AG08395 (cell line): ENCODE measurements around the gene DAPL1.
"Not testable (repeated sequence)": the region's sequence is repeated elsewhere in the genome, so short reads cannot be mapped to it uniquely, and the experiment has no call there.

Experiments
- DNase-seq: peaks from one replicate; pipeline ENCODE4 v3.0.0; 2012; ENCODE audit warnings: mixed read lengths, low spot score

Gene DAPL1

GRCh38 chr2:158822193-158822592 is 27.1 kb downstream of the DAPL1 start:
- DNase-seq = no peak

DNA sequence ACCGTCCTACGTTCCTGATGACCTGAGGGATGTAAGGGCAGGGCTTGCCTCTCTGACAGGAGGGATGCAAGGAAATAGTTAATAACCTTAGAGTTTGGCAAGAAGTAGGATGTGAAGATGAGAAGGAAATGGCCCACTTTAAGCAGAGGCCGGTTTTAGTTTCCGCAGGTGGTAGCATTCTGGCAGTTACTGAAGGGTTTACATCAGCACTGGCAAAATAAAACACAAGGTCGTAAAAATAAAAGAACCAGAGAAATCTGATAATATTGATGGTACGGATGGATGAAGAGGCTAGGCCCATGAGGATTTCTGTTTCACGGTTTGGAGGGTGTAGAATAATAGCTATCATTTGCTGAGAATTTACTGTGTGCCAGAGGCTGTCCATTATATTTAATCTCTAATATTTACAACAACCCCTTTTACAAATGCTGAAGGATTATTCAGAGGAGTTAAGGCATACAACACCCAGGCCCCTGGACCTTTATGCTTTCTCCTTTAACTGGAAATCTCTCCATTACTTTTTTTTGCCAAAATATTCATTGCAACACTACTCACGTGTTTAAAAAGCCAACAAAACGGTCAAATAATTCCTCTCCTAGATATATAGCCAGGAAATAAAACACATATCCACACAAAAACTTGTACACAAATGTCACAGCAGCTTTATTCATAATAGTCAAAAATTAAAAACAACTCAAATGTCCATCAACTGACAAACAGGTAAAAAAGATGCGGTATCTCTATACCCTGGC is 28.5 kb downstream of the DAPL1 start:
- no peak for DNase-seq

DNA sequence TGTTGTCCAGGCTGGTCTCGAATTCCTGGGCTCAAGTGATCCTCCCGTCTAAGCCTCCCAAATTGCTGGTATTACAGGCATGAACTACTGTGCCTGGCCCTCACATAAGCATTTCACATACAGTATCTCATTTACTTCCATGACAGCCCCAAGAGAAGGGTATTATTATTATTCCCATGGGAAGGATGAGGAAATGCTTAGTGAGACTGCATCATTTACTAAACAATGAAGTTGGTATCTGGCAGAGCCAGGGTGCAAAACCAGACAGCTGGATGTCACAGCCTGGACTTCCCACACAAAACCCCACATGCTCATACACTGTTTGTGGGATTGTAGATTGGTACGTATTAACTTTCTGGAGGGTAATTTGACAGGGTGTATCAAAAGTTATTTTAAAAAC is 29.9 kb downstream of the DAPL1 start:
- DNase-seq = no peak

DNA sequence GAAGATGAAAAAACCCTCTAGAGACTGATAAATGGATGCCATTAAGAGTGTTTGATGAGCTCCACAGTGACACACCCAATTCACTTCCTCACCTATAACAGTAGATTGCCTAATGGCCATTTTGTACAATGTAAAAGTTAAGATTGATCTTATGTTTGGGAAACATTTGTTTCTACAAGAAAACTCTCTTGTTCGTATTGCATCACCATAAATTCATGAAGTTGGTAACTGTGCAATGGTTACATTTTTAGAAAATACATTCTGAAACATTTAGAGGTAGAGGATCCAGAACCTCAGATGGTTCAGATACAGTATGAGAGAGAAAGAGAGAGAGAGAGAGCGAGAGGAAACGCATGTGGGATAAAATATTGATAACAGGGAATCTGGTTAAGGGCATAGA is 31.8 kb downstream of the DAPL1 start:
- no peak for DNase-seq

DNA sequence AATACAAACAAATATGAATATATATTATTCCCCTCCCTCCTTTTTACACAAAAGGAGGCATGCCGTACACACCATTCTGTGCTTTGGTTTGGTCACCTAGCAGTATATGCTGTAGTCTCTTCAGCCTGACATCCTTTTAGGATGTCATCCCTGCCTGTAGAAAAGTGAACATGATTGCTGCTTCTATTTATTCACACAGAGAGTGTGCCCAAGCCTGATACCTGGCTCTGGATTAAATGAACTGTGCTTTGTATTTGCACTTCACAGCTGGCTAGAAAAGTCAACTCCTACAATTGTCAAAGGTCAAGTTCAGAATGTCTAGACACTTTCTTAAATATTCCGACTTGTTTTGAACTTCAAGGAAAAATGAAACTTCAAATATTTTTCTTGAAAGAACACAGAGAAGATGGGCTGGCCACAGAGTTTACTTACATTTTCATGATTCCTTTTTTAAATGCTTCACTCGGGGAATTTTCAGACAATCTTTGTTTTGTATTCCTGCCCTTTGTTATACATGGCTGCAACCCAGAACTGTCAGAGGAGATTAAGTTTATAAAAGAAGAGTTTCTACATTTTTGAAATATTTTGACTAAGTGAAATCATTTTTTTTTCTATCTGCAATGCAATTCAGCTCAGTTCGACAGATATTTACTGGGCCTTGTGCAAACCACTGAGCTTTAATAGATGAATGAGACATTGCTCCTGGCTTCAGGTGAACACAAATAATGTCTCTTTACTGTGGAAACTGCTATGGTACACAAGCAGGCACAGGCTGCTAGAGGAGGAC is 33.5 kb downstream of the DAPL1 start:
- no peak for DNase-seq

DNA sequence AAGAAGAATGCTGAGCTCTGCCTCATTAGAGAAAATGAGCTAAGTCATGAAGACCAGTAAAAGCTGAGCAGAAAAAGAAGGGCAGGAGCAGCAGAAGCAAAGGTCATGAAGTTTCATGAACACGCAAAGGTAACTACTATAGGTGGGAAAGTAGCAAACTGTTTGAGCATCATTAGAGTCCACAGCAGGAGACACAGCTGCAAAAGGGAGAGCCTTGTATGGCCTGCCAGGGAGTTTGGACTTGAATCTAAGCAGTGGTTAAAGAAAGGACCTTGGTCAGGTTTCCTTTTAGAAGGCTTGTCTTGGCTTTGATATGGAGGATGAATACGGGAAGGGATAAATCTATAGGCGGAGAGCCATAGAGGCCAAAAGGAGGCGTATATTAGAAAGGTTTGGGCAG is 34.0 kb downstream of the DAPL1 start:
- no peak for DNase-seq

GRCh38 chr2:158830201-158830600 is 35.1 kb downstream of the DAPL1 start:
- DNase-seq = no peak

- DNase-seq = no peak
Measured at GRCh38 chr2:158835431-158835830, 40.3 kb downstream of the DAPL1 start.

- no peak for DNase-seq
Measured at GRCh38 chr2:158837645-158838044, 42.5 kb downstream of the DAPL1 start.

- DNase-seq = peak; percentile 82
Measured at GRCh38 chr2:158841850-158842249, 46.7 kb downstream of the DAPL1 start.

GRCh38 chr2:158845444-158845843 is 50.3 kb downstream of the DAPL1 start:
- no peak for DNase-seq

DNA sequence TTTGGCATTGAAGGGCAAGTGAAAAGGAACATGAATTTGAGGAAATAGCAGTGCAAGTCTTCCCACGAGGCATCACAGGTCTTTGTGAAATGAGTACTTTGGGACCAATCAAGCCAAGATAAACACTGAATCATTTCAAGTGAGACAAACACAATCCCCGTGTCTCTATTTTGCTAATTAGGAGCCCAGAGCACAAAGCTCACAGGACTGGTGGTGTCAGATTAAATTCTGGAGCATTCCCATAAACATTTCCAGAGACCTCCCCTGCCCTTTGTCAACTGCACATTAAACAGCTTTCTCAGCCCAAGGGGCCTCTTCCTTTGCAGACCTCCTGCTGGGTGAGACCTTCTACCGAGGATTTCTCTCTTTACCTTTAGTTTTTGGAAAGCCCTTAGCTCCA is 50.7 kb downstream of the DAPL1 start:
- DNase-seq = no peak

- DNase-seq = not testable (repeated sequence)
Measured at GRCh38 chr2:158847526-158847925, 52.4 kb downstream of the DAPL1 start.

DNA sequence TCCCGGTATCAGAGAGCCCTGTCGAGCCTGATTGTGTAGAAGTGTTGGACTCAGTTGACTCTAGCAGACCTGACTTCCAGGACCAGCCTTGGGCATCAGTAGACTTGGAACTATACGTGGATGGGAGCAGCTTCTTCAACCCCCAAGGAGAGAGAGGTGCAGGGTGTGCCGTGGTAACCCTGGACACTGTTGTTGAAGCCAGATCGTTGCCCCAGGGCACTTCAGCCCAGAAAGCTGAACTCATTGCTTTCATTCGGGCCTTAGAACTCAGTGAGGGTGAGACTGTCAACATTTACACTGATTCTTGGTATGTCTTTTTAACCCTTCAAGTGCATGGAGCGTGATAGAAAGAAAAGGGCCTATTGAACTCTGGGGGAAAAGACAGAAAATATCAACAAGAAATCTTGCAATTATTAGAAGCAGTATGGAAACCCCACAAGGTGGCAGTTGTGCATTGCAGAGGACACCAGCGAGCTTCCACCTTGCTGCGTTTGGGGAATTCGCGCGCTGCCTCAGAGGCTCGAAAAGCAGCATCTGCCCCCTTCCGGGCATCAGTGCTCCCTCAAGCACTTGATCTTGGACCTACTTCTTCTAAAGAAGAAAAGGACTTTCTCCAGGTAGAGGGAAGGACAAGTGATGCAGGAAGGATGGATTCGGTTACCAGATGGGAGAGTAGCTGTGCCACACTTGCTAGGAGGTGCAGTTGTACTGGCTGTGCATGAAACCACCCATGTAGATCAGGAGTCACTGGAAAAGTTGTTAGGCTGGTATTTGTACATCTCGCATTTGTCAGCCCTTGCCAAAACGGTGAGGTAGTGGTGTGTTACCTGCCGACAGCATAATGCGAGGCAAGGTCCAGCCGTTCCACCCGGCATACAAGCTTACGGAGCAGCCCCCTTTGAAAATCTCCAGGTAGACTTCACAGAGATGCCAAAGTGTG is 53.2 kb downstream of the DAPL1 start:
- DNase-seq = not testable (repeated sequence)

GRCh38 chr2:158860179-158860578 is 65.1 kb downstream of the DAPL1 start:
- not testable (repeated sequence) for DNase-seq

GRCh38 chr2:158861626-158862025 is 66.5 kb downstream of the DAPL1 start:
- not testable (repeated sequence) for DNase-seq

DNA sequence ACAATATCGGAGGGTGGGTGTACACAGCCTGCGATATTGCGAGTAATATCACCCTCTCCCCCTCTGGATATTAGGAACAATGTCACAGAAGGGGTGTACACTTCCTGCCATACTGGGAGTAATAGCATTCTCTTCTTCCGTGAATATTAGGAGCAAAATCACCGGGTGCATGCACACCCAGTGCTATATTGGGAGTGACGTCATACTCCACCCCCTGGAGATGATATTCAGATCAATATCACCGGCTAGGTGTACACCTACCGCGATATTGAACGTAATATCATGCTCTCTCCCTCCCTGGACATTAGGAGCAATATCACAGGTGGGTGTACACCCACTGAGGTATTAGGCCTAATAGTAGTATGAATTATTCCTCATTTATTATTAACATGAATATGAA is 70.4 kb downstream of the DAPL1 start:
- not testable (repeated sequence) for DNase-seq
